CD4-positive, alpha-beta T cell treated with Interferon alpha-2 for 1 hour (primary cell): ENCODE data around the gene PEX12.
"Not testable (repeated sequence)": the region's sequence is repeated elsewhere in the genome, so short reads cannot be mapped to it uniquely, and the experiment has no call there.

Source experiments
- DNase-seq, 2 donors: peaks; one replicate each; pipeline ENCODE4 v3.0.0-alpha.2; 2020 to 2022

PEX12 gene

GRCh38 chr17:35577830-35578196 is 558 bp downstream of the PEX12 start:
- DNase-seq = peak in 1 of 2 donors; percentile 25

- no peak for DNase-seq
These were observed 2.6 kb downstream of the PEX12 start for GRCh38 chr17:35575759-35576158.

- DNase-seq = no peak
These were observed 9.0 kb downstream of the PEX12 start for GRCh38 chr17:35569405-35569804.

GRCh38 chr17:35568561-35568960 is 9.8 kb downstream of the PEX12 start:
- DNase-seq = peak in 1 of 2 donors; percentile 37

- DNase-seq = no peak
These were observed 11.4 kb downstream of the PEX12 start for GRCh38 chr17:35566968-35567367.

GRCh38 chr17:35563181-35563580 is 15.2 kb downstream of the PEX12 start:
- DNase-seq = not testable (repeated sequence)

GRCh38 chr17:35560703-35561102 is 17.7 kb downstream of the PEX12 start, which contains the start of gene SLFN14:
Gene SLFN14, minus strand, starts transcription at chr17:35560819. Its CDS starts 2,757 bp downstream, at chr17:35558062.
- no peak for DNase-seq

GRCh38 chr17:35559495-35560210 is 18.7 kb downstream of the PEX12 start:
- no peak for DNase-seq

GRCh38 chr17:35557353-35557752 is 21.0 kb downstream of the PEX12 start:
- no peak for DNase-seq

GRCh38 chr17:35555691-35556090 is 22.7 kb downstream of the PEX12 start:
- DNase-seq = peak in 1 of 2 donors; percentile 16

GRCh38 chr17:35554668-35555067 is 23.7 kb downstream of the PEX12 start:
- no peak for DNase-seq

- DNase-seq = no peak
These were observed 25.1 kb downstream of the PEX12 start for GRCh38 chr17:35553310-35553709.

- DNase-seq = no peak
These were observed 29.4 kb downstream of the PEX12 start for GRCh38 chr17:35548978-35549377.

GRCh38 chr17:35548208-35548810 is 30.1 kb downstream of the PEX12 start:
- DNase-seq = no peak

GRCh38 chr17:35546487-35546886 is 31.9 kb downstream of the PEX12 start:
- no peak for DNase-seq

GRCh38 chr17:35545150-35545549 is 33.2 kb downstream of the PEX12 start:
- DNase-seq = no peak

GRCh38 chr17:35543856-35544255 is 34.5 kb downstream of the PEX12 start:
- no peak for DNase-seq

- no peak for DNase-seq
These were observed 35.4 kb downstream of the PEX12 start for GRCh38 chr17:35542990-35543389.

- no peak for DNase-seq
These were observed 36.9 kb downstream of the PEX12 start for GRCh38 chr17:35541434-35541833.

GRCh38 chr17:35540589-35541404 is 37.6 kb downstream of the PEX12 start:
- DNase-seq = peak; percentile 58 to 68

- no peak for DNase-seq
These were observed 38.7 kb downstream of the PEX12 start for GRCh38 chr17:35539659-35540026.

- DNase-seq = peak; percentile 62 to 92
These were observed 40.7 kb downstream of the PEX12 start, which contains the start of gene SLFN12L for GRCh38 chr17:35537601-35538141. Gene SLFN12L, minus strand, starts transcription at chr17:35537678. Its CDS starts 15,314 bp downstream, at chr17:35522364.

- peak; percentile 20 to 42 for DNase-seq
These were observed 41.7 kb downstream of the PEX12 start for GRCh38 chr17:35536664-35537171.
